Endodermal cell (in vitro differentiated cells): ENCODE measurements around the gene CYBC1. TPM values are rescaled to one million over a fixed set of nuclear protein-coding genes. Genes with fewer than 3 reads are reported as not detected.

Source experiments
- DNase-seq: peaks from one replicate; pipeline ENCODE4 v3.0.0-alpha.2; 2017
- H3K27ac ChIP-seq: 2 replicates; pipeline ENCODE4 v1.5.1; 2013; ENCODE audit warnings: mild to moderate bottlenecking, low read depth, low read length, moderate library complexity
- H3K27me3 ChIP-seq: 2 replicates; pipeline ENCODE4 v1.6.1; 2013; ENCODE audit warnings: mild to moderate bottlenecking, low read length, moderate library complexity; ENCODE audit not compliant: insufficient read depth, control insufficient read depth, poor library complexity, severe bottlenecking
- H3K36me3 ChIP-seq: 2 replicates; pipeline ENCODE4 v1.7.0; 2013; ENCODE audit warnings: mild to moderate bottlenecking, low read length, moderate library complexity; ENCODE audit not compliant: control insufficient read depth, insufficient read depth
- H3K4me1 ChIP-seq: one replicate; pipeline ENCODE4 v1.7.0; 2013; ENCODE audit warnings: low read length; ENCODE audit not compliant: control insufficient read depth, insufficient read depth
- H3K4me3 ChIP-seq: 2 replicates; pipeline ENCODE4 v1.5.1; 2013; ENCODE audit warnings: mild to moderate bottlenecking, low read length, moderate library complexity
- H3K9ac ChIP-seq: 2 replicates; pipeline ENCODE4 v1.6.1; 2013; ENCODE audit warnings: mild to moderate bottlenecking, low read length, moderate library complexity; ENCODE audit not compliant: poor library complexity, severe bottlenecking; ENCODE audit errors: extremely low read depth
- H3K9me3 ChIP-seq: 2 replicates; pipeline ENCODE4 v1.6.1; 2013; ENCODE audit warnings: mild to moderate bottlenecking, low read length, moderate library complexity; ENCODE audit not compliant: control insufficient read depth
- H3K27ac Mint-ChIP-seq: 2 replicates; pipeline ENCODE4 v1.8.0; 2020; ENCODE audit warnings: mixed read lengths
- H3K27me3 Mint-ChIP-seq: 2 replicates; pipeline ENCODE4 v1.8.0; 2021; ENCODE audit warnings: mild to moderate bottlenecking, mixed read lengths; ENCODE audit not compliant: insufficient read depth
- H3K36me3 Mint-ChIP-seq: 2 replicates; pipeline ENCODE4 v1.8.0; 2020; ENCODE audit warnings: low read depth, mixed read lengths
- H3K4me1 Mint-ChIP-seq: 2 replicates; pipeline ENCODE4 v1.8.0; 2020; ENCODE audit warnings: mixed read lengths
- H3K4me3 Mint-ChIP-seq: 2 replicates; pipeline ENCODE4 v1.8.0; 2020; ENCODE audit warnings: mild to moderate bottlenecking, moderate library complexity, mixed read lengths
- H3K9me3 Mint-ChIP-seq: 2 replicates; pipeline ENCODE4 v1.8.0; 2020; ENCODE audit warnings: mild to moderate bottlenecking, mixed read lengths
- WGBS, 2 experiments: methylation state at CpG; one replicate each; pipeline versions ENCODE4 v1.1.5 to v1.1.7; 2013; ENCODE audit warnings: missing lambda C conversion rate in 2 of 2, mixed read lengths in 1 of 2; ENCODE audit not compliant: insufficient coverage in 1 of 2, insufficient read length in 1 of 2; 5-methylcytosine and 5-hydroxymethylcytosine counted together
- total RNA-seq, 2 donors: library from RNA; stranded (reverse); fragmentation: NEBNext Ultra II Directional in 1 of 2; extraction: Animal tissue kit (Norgen Biotek cat#: 25700) in 1 of 2; gene quantifications; 2 replicates in 1 of 2; 3 replicates in 1 of 2; pipeline ENCODE4 v1.2.1, GENCODE V29; 2021
- TF ChIP-seq, protein P1 (sequence below): fragments of 200-600 bp; sonication (generic); conservative IDR thresholded peaks from 2 replicates; pipeline ENCODE4 v1.5.0; 2021; ENCODE audit warnings: antibody characterized with exemption, mild to moderate bottlenecking

CYBC1 gene
- total RNA-seq, 2 donors from 2014 or later: 71.2 to 88.5 TPM

- Mint-ChIP-seq H3K27ac (no peak overlapping the region), H3K4me1 (no peaks in the 10 kb centered on the region), H3K36me3 (peaks cover 41% of the 10 kb centered on the region), H3K9me3 (no peaks in the 10 kb centered on the region), H3K4me3 (no peak overlapping the region), H3K27me3 (no peaks in the 10 kb centered on the region)
- WGBS, 2 experiments: 92% methylated on average over 4 to 5 of the region's 5 CpGs
- H3K9ac ChIP-seq: no peak overlapping the region
- no peak overlapping the region for H3K4me3 ChIP-seq
- H3K4me1 ChIP-seq: no peaks in the 10 kb centered on the region
- H3K27me3 ChIP-seq: no peaks in the 10 kb centered on the region
- TF ChIP-seq, protein P1, sequence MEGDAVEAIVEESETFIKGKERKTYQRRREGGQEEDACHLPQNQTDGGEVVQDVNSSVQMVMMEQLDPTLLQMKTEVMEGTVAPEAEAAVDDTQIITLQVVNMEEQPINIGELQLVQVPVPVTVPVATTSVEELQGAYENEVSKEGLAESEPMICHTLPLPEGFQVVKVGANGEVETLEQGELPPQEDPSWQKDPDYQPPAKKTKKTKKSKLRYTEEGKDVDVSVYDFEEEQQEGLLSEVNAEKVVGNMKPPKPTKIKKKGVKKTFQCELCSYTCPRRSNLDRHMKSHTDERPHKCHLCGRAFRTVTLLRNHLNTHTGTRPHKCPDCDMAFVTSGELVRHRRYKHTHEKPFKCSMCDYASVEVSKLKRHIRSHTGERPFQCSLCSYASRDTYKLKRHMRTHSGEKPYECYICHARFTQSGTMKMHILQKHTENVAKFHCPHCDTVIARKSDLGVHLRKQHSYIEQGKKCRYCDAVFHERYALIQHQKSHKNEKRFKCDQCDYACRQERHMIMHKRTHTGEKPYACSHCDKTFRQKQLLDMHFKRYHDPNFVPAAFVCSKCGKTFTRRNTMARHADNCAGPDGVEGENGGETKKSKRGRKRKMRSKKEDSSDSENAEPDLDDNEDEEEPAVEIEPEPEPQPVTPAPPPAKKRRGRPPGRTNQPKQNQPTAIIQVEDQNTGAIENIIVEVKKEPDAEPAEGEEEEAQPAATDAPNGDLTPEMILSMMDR: no peak
- DNase-seq: no peak
- no peaks in the 10 kb centered on the region for H3K9me3 ChIP-seq
- no peak overlapping the region for H3K27ac ChIP-seq
- H3K36me3 ChIP-seq: peaks cover 48% of the 10 kb centered on the region
Measured at GRCh38 chr17:82479602-82480001, 29.1 kb upstream of the CYBC1 start.

DNA sequence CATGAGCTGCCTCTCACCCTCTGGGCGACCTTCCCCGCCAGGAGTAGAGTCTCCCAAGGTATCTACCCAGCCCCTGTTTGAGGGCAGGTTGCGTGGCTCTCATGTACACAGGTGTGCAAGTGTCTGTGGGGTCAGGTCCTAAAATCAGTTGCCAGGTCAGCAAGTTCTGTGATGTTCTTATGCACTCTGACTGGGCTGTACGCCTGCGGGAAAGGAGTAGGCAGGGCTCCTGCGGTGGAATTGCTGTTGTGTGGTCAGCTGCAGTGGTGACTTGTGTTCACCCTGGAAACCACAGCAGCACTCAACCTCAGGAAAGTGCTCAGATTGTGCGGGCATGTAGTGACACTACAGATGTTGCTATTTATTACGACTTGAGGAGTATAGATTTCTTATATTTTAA is 27.4 kb upstream of the CYBC1 start:
- no peak overlapping the region for H3K4me3 ChIP-seq
- Mint-ChIP-seq H3K4me1 (no peaks in the 10 kb centered on the region), H3K27me3 (no peaks in the 10 kb centered on the region), H3K9me3 (no peaks in the 10 kb centered on the region), H3K4me3 (no peak overlapping the region), H3K36me3 (peaks cover 42% of the 10 kb centered on the region), H3K27ac (no peak overlapping the region)
- no peak overlapping the region for H3K27ac ChIP-seq
- H3K4me1 ChIP-seq: no peaks in the 10 kb centered on the region
- TF ChIP-seq, protein P1: no peak
- no peaks in the 10 kb centered on the region for H3K27me3 ChIP-seq
- peaks cover 45% of the 10 kb centered on the region for H3K36me3 ChIP-seq
- no peak overlapping the region for H3K9ac ChIP-seq
- WGBS, 2 experiments: 94 to 100% methylated on average over 3 to 8 of the region's 8 CpGs
- no peaks in the 10 kb centered on the region for H3K9me3 ChIP-seq
- no peak for DNase-seq

DNA sequence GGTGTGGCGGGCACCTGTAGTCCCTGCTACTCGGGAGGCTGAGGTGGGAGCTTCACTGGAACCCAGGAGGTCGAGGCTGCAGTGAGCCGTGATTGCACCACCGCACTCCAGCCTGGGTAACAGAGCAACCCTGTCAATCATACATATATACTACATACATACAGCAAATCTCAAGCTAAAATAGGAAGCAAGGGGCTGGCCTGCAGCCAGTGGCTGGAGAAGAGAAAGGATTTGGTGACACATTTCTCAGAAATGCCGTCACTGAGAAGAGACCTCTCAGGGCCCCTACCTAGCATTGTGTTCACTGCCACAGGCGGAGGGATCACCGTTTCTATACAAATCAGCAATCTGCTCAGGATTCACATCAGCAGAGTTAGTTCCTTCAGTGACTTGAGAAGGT is 24.9 kb upstream of the CYBC1 start:
- H3K27ac Mint-ChIP-seq: no peak overlapping the region
- no peaks in the 10 kb centered on the region for H3K4me1 Mint-ChIP-seq
- Histone ChIP-seq H3K27ac (no peak overlapping the region), H3K9ac (no peak overlapping the region), H3K36me3 (peaks cover 31% of the 10 kb centered on the region), H3K4me1 (no peaks in the 10 kb centered on the region), H3K27me3 (no peaks in the 10 kb centered on the region), H3K4me3 (no peak overlapping the region), H3K9me3 (no peaks in the 10 kb centered on the region)
- 87 to 91% methylated on average over 3 to 8 of the region's 8 CpGs for WGBS, 2 experiments
- TF ChIP-seq, protein P1: no peak
- H3K9me3 Mint-ChIP-seq: no peaks in the 10 kb centered on the region
- no peak for DNase-seq
- H3K4me3 Mint-ChIP-seq: no peak overlapping the region
- peaks cover 41% of the 10 kb centered on the region for H3K36me3 Mint-ChIP-seq
- H3K27me3 Mint-ChIP-seq: no peaks in the 10 kb centered on the region
